ENCODE data around the gene CRTAP.
"Not testable (repeated sequence)": the region's sequence is repeated elsewhere in the genome, so short reads cannot be mapped to it uniquely, and the experiment has no call there.

The CRTAP gene

GRCh38 chr3:33113772-33114621, at the start of gene CRTAP:
TSS of gene CRTAP (plus strand) at chr3:33114014. CDS start at chr3:33114078, 64 bp downstream.
- peak; percentile 82 for DNase-seq (ENCODE audit: low read depth)

GRCh38 chr3:33064929-33065328, 48.9 kb upstream of the CRTAP start:
- DNase-seq (ENCODE audit: low read depth) = no peak

GRCh38 chr3:33067484-33067883, 46.3 kb upstream of the CRTAP start:
- no peak for DNase-seq (ENCODE audit: low read depth)

GRCh38 chr3:33069862-33070261, 44.0 kb upstream of the CRTAP start:
- not testable (repeated sequence) for DNase-seq (ENCODE audit: low read depth)

- no peak for DNase-seq (ENCODE audit: low read depth)
Observed at GRCh38 chr3:33071181-33071580, 42.6 kb upstream of the CRTAP start.

GRCh38 chr3:33071946-33072345, 41.9 kb upstream of the CRTAP start:
- DNase-seq (ENCODE audit: low read depth) = no peak

- DNase-seq (ENCODE audit: low read depth) = peak; percentile 70
Observed at GRCh38 chr3:33074217-33075067, 39.4 kb upstream of the CRTAP start.

GRCh38 chr3:33075995-33076394, 37.8 kb upstream of the CRTAP start:
- no peak for DNase-seq (ENCODE audit: low read depth)

GRCh38 chr3:33076952-33077351, 36.9 kb upstream of the CRTAP start:
- DNase-seq (ENCODE audit: low read depth) = no peak

GRCh38 chr3:33077976-33078375, 35.8 kb upstream of the CRTAP start:
- DNase-seq (ENCODE audit: low read depth) = no peak

GRCh38 chr3:33079813-33080212, 34.0 kb upstream of the CRTAP start:
- DNase-seq (ENCODE audit: low read depth) = not testable (repeated sequence)

- no peak for DNase-seq (ENCODE audit: low read depth)
Observed at GRCh38 chr3:33081812-33082211, 32.0 kb upstream of the CRTAP start.

- no peak for DNase-seq (ENCODE audit: low read depth)
Observed at GRCh38 chr3:33083958-33084357, 29.9 kb upstream of the CRTAP start.

GRCh38 chr3:33088691-33089090, 25.1 kb upstream of the CRTAP start:
- DNase-seq (ENCODE audit: low read depth) = no peak

- DNase-seq (ENCODE audit: low read depth) = no peak
Observed at GRCh38 chr3:33089515-33089914, 24.3 kb upstream of the CRTAP start.

GRCh38 chr3:33091746-33092145, 22.1 kb upstream of the CRTAP start:
- DNase-seq (ENCODE audit: low read depth) = no peak

- no peak for DNase-seq (ENCODE audit: low read depth)
Observed at GRCh38 chr3:33092496-33093254, 21.1 kb upstream of the CRTAP start.

GRCh38 chr3:33093847-33094246, 20.0 kb upstream of the CRTAP start:
- no peak for DNase-seq (ENCODE audit: low read depth)

GRCh38 chr3:33095436-33095835, 18.4 kb upstream of the CRTAP start:
- no peak for DNase-seq (ENCODE audit: low read depth)

- DNase-seq (ENCODE audit: low read depth) = peak; percentile 29
Observed at GRCh38 chr3:33096093-33096868, 17.5 kb upstream of the CRTAP start.

- DNase-seq (ENCODE audit: low read depth) = no peak
Observed at GRCh38 chr3:33099109-33099645, 14.6 kb upstream of the CRTAP start.
